ENCODE results near the gene CFAP157. TPM values are rescaled to one million over a fixed set of nuclear protein-coding genes. Genes with fewer than 3 reads are reported as not detected.

CFAP157 gene
- total RNA-seq, 1 donor from 2014 or later, result 0.13 TPM

DNA sequence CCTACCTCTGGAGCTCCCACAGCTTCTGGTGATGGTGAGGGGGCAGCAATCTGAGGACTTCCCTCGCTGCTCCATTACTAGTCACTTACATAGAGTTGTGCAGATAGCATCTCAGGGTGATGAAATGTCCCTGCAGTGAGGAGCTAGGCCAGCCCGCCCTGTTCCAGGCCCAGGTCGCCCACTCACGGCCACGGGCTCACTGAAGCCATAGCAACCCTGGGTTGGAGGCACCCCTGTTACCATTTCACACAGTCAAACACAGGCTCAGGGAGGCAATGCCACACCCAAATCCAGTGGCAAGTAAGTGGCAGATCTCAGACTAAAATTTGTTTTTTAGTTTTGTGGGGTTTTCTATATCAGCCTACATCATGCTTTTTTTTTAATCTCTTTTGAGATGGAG is 52.1 kb downstream of the CFAP157 start:
- DNase-seq (ENCODE audit: low read depth), result no peak

DNA sequence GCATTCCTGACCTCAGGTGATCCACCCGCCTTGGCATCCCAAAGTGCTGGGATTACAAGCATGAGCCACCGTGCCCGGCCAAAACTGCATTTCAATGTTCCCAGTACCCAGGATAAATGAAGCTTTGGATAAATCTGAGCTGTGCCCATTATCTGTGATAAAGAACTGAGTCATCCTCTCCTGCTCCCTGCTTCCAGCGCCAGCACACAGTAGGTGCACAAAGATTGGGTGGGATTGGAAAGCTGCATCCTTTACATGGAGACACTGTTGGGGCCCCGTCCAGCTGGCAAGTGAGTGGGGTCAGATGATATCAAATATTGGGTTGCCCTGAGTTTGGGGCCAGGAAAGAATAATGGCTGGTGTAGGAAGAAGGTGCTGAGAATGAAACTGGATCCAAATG is 54.3 kb downstream of the CFAP157 start:
- no peak for DNase-seq (ENCODE audit: low read depth)

DNA sequence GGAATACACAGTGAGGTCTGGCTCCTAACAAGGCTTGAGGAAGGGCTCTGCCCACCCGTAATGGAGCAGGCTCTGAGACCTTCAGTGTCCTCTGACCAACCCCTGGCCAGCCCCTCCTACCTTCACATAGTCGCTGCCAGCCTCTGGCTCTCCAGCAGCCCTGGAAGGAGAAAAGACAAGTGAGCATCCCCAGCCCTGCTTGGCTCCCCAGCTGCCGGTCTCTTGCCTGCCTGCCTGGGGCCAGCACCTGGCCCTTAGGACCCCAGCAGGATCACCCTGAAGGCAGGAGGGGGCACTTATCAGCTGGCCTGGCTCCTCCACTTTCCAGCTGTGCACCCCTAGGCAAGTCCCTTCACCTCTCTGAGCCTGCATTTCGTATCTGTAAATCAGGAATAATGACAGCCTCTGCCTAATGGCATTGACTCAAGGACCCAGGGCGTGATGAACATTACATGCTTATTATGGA is 54.7 kb downstream of the CFAP157 start:
- DNase-seq (ENCODE audit: low read depth), result no peak

DNA sequence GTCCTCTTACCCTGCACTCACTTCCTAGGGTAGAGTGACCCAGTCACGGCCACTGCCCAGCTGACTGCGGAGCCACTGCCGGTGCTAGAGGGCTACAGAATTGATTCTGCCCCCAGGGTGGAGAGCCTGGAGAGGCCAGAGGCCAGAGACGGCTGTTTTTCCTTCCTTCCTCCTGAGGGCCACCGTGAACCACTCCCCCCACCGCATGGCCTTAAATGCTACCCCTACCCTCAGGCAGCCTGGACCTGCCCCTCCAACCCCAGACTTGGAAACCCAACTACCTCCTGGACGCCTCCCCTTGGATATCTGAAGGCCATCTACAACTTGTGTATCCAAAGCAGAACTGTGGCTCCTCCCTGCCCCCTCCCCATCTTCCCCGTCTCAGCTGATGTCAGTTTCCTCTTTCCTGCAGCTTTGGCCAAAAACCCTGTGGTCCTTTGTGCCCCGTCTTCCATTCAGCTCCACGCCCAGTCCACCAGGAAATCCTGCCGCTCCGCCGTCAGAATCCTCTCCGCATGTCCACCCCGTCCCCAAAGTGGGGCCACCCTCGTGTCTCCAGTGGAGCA is 55.4 kb downstream of the CFAP157 start:
- DNase-seq (ENCODE audit: low read depth), result no peak

DNA sequence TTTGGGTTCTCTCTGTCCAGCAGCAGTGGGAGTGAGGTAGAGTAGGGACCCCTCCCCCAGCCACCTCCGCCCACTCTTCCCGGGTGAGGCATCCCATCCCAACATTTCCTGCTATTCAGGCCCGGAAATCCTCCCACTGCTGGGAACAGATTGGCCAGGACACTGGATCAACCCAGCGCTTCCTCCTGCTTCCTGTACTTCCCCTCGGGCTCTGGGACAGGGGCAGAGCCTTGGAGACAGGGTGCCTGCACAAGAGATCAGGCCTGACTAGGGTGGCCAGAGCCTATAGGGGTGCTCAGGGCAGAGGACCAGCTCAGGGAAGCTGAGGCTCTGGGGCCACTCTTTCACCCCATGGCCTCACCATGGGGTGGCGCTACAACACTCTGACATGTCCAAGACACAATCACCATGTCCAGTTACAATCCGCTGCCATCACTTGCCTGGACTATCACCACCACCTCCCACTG is 57.2 kb downstream of the CFAP157 start:
- no peak for DNase-seq (ENCODE audit: low read depth)

DNA sequence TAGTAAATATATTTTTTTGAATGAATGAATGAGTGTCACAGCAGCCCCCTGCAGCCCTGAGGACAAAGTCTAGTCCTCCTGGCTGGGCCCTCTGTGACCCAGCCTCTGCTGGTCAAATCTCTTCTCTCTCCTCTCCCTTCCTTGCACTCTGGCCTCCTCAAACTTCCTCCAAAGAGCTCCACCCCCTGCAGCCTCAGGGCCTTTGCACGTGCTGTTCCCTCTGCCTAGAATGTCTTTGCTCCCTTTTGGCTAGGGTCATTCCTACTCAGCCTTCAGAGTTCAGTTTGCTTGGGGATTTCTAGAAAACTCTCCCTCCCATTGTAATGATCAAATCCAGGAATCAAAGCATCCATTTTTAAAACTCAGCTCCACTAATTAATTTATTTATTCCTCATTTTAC is 58.6 kb downstream of the CFAP157 start:
- DNase-seq (ENCODE audit: low read depth), result no peak

Other genes with a start within 250 kb of the CFAP157 start
- gene STXBP1, start 94.7 kb upstream of the CFAP157 start, total RNA-seq, result 10.6 and 21.9 TPM in 2 replicates
- gene PTRH1, start 8.7 kb downstream of the CFAP157 start, total RNA-seq, result 35.6 and 57.0 TPM in 2 replicates
- 0.05 TPM in 1 of 2 replicates, not detected in the other for gene TTC16, start 9.1 kb downstream of the CFAP157 start, total RNA-seq
- 7.4 and 11.0 TPM in 2 replicates for gene TOR2A, start 28.3 kb downstream of the CFAP157 start, total RNA-seq
- gene SH2D3C, start 71.7 kb downstream of the CFAP157 start, total RNA-seq, result 0.16 and 0.36 TPM in 2 replicates
- 71.1 and 84.0 TPM in 2 replicates for gene CDK9, start 79.0 kb downstream of the CFAP157 start, total RNA-seq
- 141 and 200 TPM in 2 replicates for gene FPGS, start 95.9 kb downstream of the CFAP157 start, total RNA-seq
- 10.5 and 12.5 TPM in 2 replicates for gene ENG, start 147.7 kb downstream of the CFAP157 start, total RNA-seq
- gene AK1, start 170.7 kb downstream of the CFAP157 start, total RNA-seq, result 611 and 777 TPM in 2 replicates
- 111 and 121 TPM in 2 replicates for gene ST6GALNAC6, start 192.6 kb downstream of the CFAP157 start, total RNA-seq
- 114 and 195 TPM in 2 replicates for gene ST6GALNAC4, start 210.1 kb downstream of the CFAP157 start, total RNA-seq
- gene PIP5KL1, start 223.8 kb downstream of the CFAP157 start, total RNA-seq, result 0.36 and 1.5 TPM in 2 replicates
- gene DPM2, start 230.9 kb downstream of the CFAP157 start, total RNA-seq, result 12.5 and 12.6 TPM in 2 replicates